ENCODE results near the gene DNAJC30. TPM values are rescaled to one million over a fixed set of nuclear protein-coding genes. Genes with fewer than 3 reads are reported as not detected.

Gene DNAJC30
- polyA plus RNA-seq, 1 donor from 2014 or later = 1.3 TPM

DNA sequence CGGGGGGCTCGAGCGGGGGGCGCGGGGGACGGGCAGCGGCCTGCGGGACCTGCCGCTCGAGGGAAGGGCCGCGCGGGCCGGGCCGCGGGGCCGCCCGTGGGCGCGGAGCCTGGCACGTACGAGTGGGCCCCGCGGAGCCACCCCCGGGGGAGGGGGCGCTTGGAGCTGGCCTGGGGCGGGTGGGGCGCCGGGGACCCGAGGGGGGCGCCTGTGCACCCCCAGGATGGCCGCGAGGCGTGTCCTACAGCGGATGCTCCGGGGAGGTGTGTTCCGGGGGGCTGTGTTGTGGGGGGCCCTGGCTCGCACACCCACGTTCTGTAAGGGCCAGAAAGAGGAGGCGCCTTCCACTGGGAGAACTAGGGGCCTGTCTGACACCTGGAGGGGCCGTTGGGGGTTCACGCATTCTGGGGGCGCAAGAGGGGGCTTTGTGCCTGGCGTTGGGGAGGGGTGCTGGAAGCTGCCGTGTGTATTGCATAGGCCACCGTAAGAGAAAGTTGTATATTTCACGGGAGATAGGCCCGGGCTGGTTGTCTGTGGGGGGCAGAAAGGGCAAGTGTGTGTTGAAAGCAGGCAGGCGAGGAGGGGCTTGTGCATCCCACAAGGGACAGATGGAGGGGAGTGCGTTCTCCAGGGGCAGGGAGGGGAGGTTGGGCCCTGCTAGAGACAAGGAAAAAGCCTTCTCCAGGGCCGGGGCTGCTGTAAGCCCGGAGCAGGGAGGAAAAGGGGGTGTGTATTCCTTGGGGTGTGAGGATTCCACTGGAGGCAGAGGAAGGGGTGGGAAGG lies 15.0 kb downstream of the DNAJC30 start:
- Histone ChIP-seq H3K27me3 (ENCODE audit: insufficient read depth, low read depth, low read length) (no peaks in the 10 kb centered on the region), H3K36me3 (ENCODE audit: insufficient read depth, low read length) (no peaks in the 10 kb centered on the region), H3K9ac (ENCODE audit: low read length) (peak overlapping the region; percentile 85), H3K9me2 (ENCODE audit: insufficient read depth, low read length) (no peaks in the 10 kb centered on the region), H2AFZ (ENCODE audit: low read depth, low read length) (peak overlapping the region; percentile 61), H4K20me1 (ENCODE audit: insufficient read depth) (no peaks in the 10 kb centered on the region), H3K9me3 (ENCODE audit: low read length) (no peaks in the 10 kb centered on the region), H3F3A (ENCODE audit: insufficient read depth, low read length, poor library complexity, severe bottlenecking) (no peaks in the 10 kb centered on the region), H3K4me3 (ENCODE audit: low read length) (peak overlapping the region; percentile 71), H3K79me2 (replicated peaks; ENCODE audit: insufficient read depth, low read length) (peaks cover 18% of the 10 kb centered on the region), H3K4me2 (ENCODE audit: low read length) (peak overlapping the region; percentile 35), H3K27ac (ENCODE audit: low read length) (peak overlapping the region; percentile 72)
- TF ChIP-seq TAF1 (IDR thresholded peaks at IDR 0.05; ENCODE audit: low read depth) (peak; percentile 66), REST (IDR thresholded peaks at IDR 0.05; ENCODE audit: borderline replicate concordance) (peak; percentile 30), MXI1 (conservative IDR thresholded peaks at IDR 0.05; ENCODE audit: poor library complexity, severe bottlenecking) (no peak), EP300 (conservative IDR thresholded peaks at IDR 0.05; ENCODE audit: poor library complexity, severe bottlenecking) (no peak), POLR2AphosphoS5 (IDR thresholded peaks at IDR 0.05) (peak; percentile 31), EZH2 (IDR thresholded peaks at IDR 0.05; ENCODE audit: borderline replicate concordance, insufficient read depth, low read length, poor library complexity, severe bottlenecking) (no peak), SMC3 (conservative IDR thresholded peaks at IDR 0.05; ENCODE audit: poor library complexity) (no peak), RAD21 (conservative IDR thresholded peaks at IDR 0.05) (no peak)
- TF ChIP-seq, protein P1, sequence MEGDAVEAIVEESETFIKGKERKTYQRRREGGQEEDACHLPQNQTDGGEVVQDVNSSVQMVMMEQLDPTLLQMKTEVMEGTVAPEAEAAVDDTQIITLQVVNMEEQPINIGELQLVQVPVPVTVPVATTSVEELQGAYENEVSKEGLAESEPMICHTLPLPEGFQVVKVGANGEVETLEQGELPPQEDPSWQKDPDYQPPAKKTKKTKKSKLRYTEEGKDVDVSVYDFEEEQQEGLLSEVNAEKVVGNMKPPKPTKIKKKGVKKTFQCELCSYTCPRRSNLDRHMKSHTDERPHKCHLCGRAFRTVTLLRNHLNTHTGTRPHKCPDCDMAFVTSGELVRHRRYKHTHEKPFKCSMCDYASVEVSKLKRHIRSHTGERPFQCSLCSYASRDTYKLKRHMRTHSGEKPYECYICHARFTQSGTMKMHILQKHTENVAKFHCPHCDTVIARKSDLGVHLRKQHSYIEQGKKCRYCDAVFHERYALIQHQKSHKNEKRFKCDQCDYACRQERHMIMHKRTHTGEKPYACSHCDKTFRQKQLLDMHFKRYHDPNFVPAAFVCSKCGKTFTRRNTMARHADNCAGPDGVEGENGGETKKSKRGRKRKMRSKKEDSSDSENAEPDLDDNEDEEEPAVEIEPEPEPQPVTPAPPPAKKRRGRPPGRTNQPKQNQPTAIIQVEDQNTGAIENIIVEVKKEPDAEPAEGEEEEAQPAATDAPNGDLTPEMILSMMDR (IDR thresholded peaks at IDR 0.05; ENCODE audit: poor library complexity, severe bottlenecking) = no peak

DNA sequence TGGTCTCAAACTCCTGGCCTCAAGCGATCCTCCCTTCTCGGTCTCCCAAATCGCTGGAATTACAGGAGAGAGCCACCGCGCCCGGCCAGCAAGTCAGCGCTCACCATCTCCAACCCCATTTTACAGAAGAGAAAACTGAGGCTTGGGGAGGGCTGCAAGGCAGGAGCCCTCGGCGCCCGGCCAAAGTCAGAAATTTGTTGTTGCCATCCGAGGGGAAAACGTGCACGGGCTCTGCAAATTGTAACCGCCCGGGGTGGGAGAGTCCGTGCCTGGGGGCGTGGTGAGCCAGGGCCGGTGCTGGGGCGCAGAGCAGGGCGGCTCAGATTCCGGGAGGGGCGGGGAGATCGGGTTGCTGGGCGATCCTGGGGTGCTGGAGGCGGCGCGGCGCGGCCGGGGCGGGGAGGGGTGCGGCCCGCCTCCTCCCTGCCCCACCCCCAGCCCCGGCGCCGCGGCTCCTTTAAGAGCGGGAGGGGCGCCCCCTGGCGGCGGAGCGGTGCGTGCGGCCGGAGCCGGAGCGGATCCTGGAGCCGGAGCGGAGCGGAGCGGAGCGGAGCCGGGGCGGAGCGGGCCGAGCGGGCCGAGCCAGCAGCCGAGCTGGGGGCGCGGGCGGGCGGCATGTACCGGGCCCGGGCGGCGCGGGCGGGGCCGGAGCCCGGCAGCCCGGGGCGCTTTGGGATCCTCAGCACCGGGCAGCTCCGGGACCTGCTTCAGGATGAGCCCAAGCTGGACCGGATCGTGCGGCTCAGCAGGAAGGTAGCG lies 15.7 kb downstream of the DNAJC30 start, which contains the start of gene VPS37D:
TSS of gene VPS37D (plus strand) at position 488 of the 759 bp plus-strand sequence. CDS start at position 616, 128 bp downstream.
- Histone ChIP-seq H3K4me3 (ENCODE audit: low read length) (peak within 1 kb of the TSS; percentile 71), H4K20me1 (ENCODE audit: insufficient read depth) (no peaks in the 10 kb centered on the region), H3K79me2 (replicated peaks; ENCODE audit: insufficient read depth, low read length) (peaks cover 18% of the 10 kb centered on the region), H3K36me3 (ENCODE audit: insufficient read depth, low read length) (no peaks in the 10 kb centered on the region), H3K4me2 (ENCODE audit: low read length) (peak within 1 kb of the TSS; percentile 35), H3K9me2 (ENCODE audit: insufficient read depth, low read length) (no peaks in the 10 kb centered on the region), H3K9ac (ENCODE audit: low read length) (peak within 1 kb of the TSS; percentile 85), H3K27me3 (ENCODE audit: insufficient read depth, low read depth, low read length) (no peaks in the 10 kb centered on the region), H3K9me3 (ENCODE audit: low read length) (no peaks in the 10 kb centered on the region), H2AFZ (ENCODE audit: low read depth, low read length) (peak within 1 kb of the TSS; percentile 61), H3F3A (ENCODE audit: insufficient read depth, low read length, poor library complexity, severe bottlenecking) (no peaks in the 10 kb centered on the region), H3K27ac (ENCODE audit: low read length) (peak within 1 kb of the TSS; percentile 72)
- TF ChIP-seq EZH2 (IDR thresholded peaks at IDR 0.05; ENCODE audit: borderline replicate concordance, insufficient read depth, low read length, poor library complexity, severe bottlenecking) (no peak), MXI1 (conservative IDR thresholded peaks at IDR 0.05; ENCODE audit: poor library complexity, severe bottlenecking) (peak; percentile 51), TAF1 (IDR thresholded peaks at IDR 0.05; ENCODE audit: low read depth) (no peak), POLR2AphosphoS5 (IDR thresholded peaks at IDR 0.05) (peak; percentile 45), EP300 (conservative IDR thresholded peaks at IDR 0.05; ENCODE audit: poor library complexity, severe bottlenecking) (peak; percentile 43), RAD21 (conservative IDR thresholded peaks at IDR 0.05) (peak; percentile 59), REST (IDR thresholded peaks at IDR 0.05; ENCODE audit: borderline replicate concordance) (no peak), SMC3 (conservative IDR thresholded peaks at IDR 0.05; ENCODE audit: poor library complexity) (peak; percentile 68)
- TF ChIP-seq, protein P1 (IDR thresholded peaks at IDR 0.05; ENCODE audit: poor library complexity, severe bottlenecking) = peak; percentile 90
